HG02943 (cell line): ENCODE data around the gene HLA-DMB.
A peak's percentile ranks its signal among the peaks of the same experiment; 100 is the strongest.

Source experiments
- ATAC-seq: cut with Tn5 transposase; IDR thresholded peaks from one replicate; pipeline ENCODE4 v1.9.1; 2021; ENCODE audit warnings: mild to moderate bottlenecking, low read depth, moderate library complexity; ENCODE audit not compliant: unreplicated experiment

Gene HLA-DMB

GRCh38 chr6:32940656-32941213, at the start of gene HLA-DMB:
Gene HLA-DMB, minus strand, starts transcription at chr6:32941028. Its CDS starts 221 bp downstream, at chr6:32940807.
- peak; percentile 44 for ATAC-seq

DNA sequence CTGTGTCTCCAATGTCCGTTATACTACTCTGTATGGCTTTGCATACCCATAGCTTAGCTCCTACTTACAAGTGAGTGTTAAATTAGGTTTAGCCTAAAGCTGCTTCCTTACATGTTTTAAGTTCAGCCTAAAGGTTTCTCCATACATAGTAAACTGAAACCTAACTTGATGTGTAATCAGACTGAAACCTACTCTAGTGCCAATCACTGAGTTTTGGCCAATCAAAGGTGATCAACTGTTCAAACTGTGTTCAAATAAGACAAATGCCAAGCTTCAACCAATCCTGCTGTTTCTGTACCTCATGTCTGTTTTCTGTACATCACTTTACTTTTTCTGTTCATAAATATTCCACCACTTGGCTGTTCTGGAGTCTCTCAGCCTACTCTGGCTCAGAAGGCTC, 48.5 kb upstream of the HLA-DMB start:
- ATAC-seq: no peak

DNA sequence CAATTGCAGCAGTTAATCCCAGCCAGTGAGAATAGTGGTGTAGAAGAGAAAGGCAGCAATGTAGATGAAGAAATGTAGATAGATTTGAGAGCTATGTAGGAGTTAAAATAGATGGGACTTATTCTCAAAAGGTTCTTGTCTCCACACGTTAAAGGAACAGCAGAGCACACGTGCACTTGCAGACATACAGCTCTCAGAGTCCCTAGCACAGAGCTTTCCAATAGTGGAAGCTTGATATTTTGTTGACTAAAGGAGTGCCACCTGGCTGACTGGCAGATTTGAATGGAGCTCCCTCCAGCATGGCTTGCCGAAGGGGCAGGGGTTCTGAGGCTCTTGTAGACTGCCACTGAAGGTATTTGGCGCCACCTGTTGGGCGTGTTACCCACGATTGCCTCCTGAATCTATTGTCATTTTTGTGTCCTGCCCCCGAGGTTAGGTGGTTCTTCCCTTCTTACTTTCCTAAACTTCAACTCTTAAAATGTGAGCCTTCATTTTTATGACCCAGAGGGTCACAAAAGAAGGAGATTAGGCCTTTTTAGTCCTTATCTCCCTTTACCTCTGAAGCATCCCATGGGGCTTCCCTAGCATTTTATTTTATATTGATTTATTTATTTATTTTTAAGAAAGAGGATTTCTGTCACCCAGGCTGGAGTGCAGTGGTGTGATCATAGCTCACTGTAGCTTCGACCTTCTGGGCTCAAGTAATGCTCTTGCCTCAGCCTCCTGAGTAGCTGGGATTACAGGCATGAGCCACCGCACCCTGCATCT, 44.0 kb upstream of the HLA-DMB start:
- ATAC-seq: no peak

DNA sequence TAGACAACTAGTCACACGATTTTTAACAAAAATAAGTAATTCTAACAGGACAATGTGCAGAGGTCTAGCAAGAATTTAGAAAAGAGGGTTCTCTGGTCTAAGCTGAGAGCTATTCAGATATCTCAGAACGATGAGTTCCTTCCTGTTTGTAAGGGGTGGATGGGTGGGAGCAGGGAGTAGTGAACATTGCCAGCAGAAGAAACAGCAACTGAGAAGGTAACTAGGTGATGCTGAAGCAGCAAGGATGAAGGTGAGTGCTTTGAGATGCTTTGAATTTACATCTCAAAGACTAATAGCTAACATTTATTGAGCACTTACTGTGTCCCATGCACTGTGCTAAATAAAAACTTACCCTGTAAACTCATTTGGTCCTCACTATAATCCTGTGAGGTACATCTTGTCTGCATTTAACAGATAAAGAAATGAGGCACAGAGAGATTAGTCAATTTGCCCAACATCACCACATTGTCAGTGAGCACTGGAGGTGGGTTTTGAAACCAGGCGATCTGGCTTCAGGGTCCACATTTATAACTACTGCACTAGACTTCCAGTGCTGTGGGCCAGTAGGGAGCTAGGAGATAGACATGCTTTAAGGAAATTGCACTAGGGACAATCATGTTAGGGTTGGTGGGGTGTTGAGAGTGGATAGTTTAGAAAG, 43.3 kb upstream of the HLA-DMB start:
- ATAC-seq: no peak

DNA sequence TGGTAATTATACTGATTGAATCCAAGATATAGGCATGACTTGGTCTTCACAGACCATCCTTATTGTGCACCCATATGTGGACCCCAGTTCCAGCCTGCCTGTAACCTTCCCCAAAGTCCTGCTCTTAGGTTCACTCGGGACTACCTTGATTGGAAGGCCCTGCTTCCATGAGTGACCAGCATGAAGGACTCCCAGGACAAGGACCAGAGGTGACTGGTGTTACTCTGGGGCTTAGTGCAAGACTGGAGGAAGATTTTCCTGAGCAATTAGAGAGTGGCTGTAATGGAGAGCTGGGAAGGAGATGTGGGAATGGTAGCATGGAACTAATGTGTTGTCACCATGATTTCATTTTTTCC, 42.6 kb upstream of the HLA-DMB start:
- ATAC-seq: no peak

- no peak for ATAC-seq
These were observed 42.1 kb upstream of the HLA-DMB start for GRCh38 chr6:32982702-32983492.

DNA sequence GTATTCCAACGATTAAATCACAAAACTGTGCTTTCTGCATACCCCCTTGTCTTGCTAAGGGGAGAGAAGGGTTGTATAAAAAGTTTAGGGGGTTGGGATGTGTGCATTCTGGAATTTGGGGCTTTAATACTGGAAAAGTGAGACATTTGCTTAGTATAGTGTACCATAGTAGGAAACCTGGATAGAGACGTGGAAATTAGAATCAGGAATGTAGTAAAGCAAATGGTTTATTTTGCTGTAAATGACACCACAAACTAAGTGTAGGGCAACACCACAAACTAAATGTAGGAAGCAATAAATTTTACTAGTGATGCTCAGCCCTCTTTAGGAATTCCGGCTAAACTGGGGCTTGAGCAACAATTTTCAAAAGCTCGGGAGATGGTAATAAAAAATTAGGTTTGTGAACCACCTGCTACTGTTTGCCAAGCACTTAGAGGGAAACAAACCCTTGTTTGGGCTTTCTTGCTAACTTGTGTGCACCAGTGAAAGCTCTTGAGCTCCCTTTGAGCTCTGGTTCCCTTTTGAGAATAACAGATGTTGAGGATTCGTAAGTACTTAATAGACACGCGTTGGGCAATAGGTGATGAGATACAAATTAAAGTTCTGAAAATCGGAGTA, 41.4 kb upstream of the HLA-DMB start:
- ATAC-seq: no peak

DNA sequence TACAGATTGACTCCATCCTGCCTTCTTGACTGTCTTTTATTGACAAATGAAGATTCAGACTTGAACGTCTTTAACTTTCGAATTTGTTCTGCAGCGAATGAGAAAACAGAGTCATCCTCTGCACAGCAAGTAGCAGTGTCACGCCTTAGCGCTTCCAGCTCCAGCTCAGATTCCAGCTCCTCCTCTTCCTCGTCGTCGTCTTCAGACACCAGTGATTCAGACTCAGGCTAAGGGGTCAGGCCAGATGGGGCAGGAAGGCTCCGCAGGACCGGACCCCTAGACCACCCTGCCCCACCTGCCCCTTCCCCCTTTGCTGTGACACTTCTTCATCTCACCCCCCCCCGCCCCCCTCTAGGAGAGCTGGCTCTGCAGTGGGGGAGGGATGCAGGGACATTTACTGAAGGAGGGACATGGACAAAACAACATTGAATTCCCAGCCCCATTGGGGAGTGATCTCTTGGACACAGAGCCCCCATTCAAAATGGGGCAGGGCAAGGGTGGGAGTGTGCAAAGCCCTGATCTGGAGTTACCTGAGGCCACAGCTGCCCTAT, 39.7 kb upstream of the HLA-DMB start:
- no peak for ATAC-seq

- no peak for ATAC-seq
These were observed 39.1 kb upstream of the HLA-DMB start for GRCh38 chr6:32979720-32980487.

GRCh38 chr6:32977953-32978324, 37.1 kb upstream of the HLA-DMB start:
- ATAC-seq: no peak

DNA sequence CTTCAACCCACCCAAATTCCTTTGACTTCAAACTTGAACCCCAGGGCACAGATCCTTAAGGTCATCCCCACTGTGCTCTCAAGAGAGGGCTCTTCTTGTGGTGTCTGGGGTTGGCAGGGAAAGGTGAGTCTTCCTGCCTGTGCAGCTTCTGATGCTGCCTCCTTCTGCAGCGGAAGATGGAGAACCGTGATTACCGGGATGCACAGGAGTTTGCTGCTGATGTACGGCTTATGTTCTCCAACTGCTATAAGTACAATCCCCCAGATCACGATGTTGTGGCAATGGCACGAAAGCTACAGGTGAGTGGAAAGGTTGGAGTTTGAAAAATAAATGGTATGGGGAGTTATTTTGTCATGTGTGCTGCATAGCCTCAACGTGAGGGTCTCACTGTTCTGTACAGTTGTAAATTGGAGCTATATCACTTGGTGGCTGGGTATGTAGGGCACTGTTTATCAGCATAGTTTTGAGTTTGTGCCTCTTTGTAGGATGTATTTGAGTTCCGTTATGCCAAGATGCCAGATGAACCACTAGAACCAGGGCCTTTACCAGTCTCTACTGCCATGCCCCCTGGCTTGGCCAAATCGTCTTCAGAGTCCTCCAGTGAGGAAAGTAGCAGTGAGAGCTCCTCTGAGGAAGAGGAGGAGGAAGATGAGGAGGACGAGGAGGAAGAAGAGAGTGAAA, 36.6 kb upstream of the HLA-DMB start:
- ATAC-seq: no peak

GRCh38 chr6:32976334-32977069, 35.7 kb upstream of the HLA-DMB start:
- no peak for ATAC-seq

- ATAC-seq: no peak
These were observed 35.1 kb upstream of the HLA-DMB start for GRCh38 chr6:32975886-32976285.

DNA sequence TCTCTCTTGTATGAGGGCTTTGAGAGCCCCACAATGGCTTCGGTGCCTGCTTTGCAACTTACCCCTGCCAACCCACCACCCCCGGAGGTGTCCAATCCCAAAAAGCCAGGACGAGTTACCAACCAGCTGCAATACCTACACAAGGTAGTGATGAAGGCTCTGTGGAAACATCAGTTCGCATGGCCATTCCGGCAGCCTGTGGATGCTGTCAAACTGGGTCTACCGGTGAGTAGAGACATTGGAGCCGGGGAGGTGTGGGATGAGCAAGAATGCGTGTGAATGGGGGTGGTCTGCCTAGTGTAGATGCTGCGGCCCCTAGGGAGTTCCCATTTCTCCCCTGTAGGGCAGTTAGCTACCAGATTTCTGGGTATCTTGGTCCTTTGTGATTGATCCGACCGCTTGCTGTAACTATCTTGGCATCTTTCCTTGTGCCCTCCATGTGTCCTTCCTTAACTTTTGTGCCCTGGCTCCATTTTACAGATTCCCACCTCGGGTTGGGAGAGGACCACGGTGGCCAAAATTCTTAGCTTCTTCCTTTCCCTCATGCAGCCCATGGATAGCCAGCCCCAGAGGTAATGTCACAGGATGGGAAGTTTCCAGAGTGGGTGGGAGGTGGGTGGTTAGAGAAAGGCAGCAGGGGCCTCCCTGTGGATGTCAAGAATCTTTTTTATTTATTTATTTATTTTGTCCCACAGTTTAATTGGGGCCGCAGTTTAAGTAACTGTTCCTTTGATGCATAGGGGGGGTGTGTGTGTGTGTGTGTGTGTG, 33.9 kb upstream of the HLA-DMB start:
- no peak for ATAC-seq

DNA sequence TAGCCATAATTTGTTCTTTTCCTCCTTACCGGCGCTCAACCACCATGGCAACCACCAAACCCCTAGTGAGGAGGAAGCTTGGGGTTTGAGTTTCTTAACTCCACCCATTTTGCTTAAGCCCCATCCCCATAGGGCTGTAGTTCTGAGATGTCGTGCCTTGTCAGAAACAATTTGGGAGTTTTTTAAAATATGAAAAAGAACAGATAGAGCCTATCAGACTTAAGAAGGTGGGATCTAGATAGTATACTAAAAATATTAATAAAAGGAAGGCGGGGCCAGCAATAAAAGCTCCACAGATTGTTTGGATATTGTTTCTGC, 33.1 kb upstream of the HLA-DMB start:
- no peak for ATAC-seq

DNA sequence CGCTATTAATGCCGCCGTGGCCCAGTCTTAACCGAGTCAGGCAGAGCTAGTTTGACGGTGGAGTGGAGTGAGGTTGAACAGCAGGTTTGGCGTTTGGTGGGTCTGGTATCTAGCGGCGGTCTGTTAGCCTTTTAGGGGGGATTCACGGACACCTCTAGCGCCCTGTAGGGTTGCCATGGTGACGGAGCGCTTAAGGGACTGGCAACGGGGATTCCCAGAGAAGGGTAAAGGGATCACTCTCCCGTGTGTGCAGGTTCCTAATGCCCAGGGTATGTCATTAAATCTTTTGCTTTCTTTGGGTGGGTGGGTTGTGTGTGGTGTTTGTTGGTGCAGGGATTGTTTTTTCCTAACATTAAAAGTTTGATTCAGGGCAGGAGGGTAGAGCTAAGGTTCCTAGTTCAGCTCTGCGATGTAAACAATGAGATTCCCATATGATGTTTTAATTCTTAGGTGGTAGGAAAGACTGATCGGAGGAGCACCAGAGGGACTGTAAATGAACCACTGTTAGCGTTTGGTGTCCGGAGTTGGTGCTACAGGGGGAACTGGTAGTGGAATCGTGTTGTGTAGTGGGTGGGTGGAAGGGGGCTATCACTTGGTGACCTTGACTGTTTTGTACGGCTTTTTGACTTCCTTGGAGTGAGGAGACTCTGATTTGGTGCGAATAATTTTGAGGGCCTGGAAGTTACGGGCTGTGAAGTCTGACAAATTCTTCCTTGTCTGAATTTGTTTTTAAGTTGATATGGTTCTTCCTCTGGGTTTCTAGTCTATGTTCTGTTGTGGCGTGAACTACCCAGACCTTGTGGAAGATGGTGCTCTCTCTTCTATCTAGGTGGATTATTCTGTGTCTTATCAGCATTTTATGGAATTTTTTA, 32.6 kb upstream of the HLA-DMB start:
- no peak for ATAC-seq
